H1 (cell line): ENCODE measurements around the gene HLA-C. TPM values are rescaled to one million over a fixed set of nuclear protein-coding genes. Genes with fewer than 3 reads are reported as not detected.

Source experiments
- CTCF ChIA-PET: fragments of 300-600 bp; sonication (Branson Sonifier 250); formaldehyde crosslinking; loops from one replicate; lab custom pipeline; 2021; ENCODE audit not compliant: partially characterized antibody; lab: Charles Lee
- POLR2A ChIA-PET: fragments of 300-600 bp; sonication (Branson Sonifier 250); formaldehyde crosslinking; loops from one replicate; lab custom pipeline; 2021; ENCODE audit warnings: inconsistent platforms; ENCODE audit not compliant: partially characterized antibody; lab: Charles Lee
- DNase-seq, 2 experiments: peaks; one replicate each; pipeline versions ENCODE4 v3.0.0 to v3.0.0-alpha.2; 2010 to 2022; ENCODE audit warnings: low spot score in 2 of 2, low read depth in 1 of 2, mixed read lengths in 1 of 2
- FAIRE-seq: peaks from 2 replicates; lab custom pipeline; 2011; peaks lifted over from hg19 to GRCh38; lab: Jason Lieb, UNC
- H2AFZ ChIP-seq: 2 replicates; pipeline ENCODE4 v1.8.1; 2012; ENCODE audit warnings: low read length, inconsistent platforms
- H2AK5ac ChIP-seq: 2 replicates; pipeline ENCODE4 v1.6.1; 2013; ENCODE audit warnings: low read depth, low read length
- H2BK120ac ChIP-seq: replicated peaks from 2 replicates; pipeline ENCODE3; 2013; ENCODE audit warnings: low read depth, low read length, inconsistent platforms
- H2BK12ac ChIP-seq: 2 replicates; pipeline ENCODE4 v1.6.1; 2013; ENCODE audit warnings: low read depth, low read length
- H2BK15ac ChIP-seq: 2 replicates; pipeline ENCODE4 v1.6.1; 2013; ENCODE audit warnings: low read length
- H2BK20ac ChIP-seq: 2 replicates; pipeline ENCODE4 v1.6.1; 2013; ENCODE audit warnings: low read length
- H2BK5ac ChIP-seq: 2 replicates; pipeline ENCODE4 v1.6.1; 2013; ENCODE audit warnings: low read depth, low read length
- H3K14ac ChIP-seq: 2 replicates; pipeline ENCODE4 v1.6.1; 2013; ENCODE audit warnings: inconsistent platforms; ENCODE audit not compliant: insufficient read length
- H3K18ac ChIP-seq: 2 replicates; pipeline ENCODE4 v1.6.1; 2013; ENCODE audit warnings: low read length; ENCODE audit errors: extremely low read depth
- H3K23ac ChIP-seq: 2 replicates; pipeline ENCODE4 v1.6.1; 2013; ENCODE audit warnings: inconsistent platforms; ENCODE audit not compliant: insufficient read length
- H3K23me2 ChIP-seq: 2 replicates; pipeline ENCODE4 v1.6.1; 2013; ENCODE audit warnings: low read depth, low read length
- H3K27ac ChIP-seq: 2 replicates; pipeline ENCODE4 v1.6.1; 2011; ENCODE audit warnings: low read depth, low read length, inconsistent platforms
- H3K27me3 ChIP-seq, 4 experiments: replicated peaks in 1 of 4; 1 replicate in 1 of 4; 2 replicates in 3 of 4; pipeline versions ENCODE4 v1.6.1 to v1.8.1; 2011 to 2013; ENCODE audit warnings: low read length in 3 of 4, mild to moderate bottlenecking in 3 of 4, inconsistent platforms in 2 of 4, mixed read lengths in 2 of 4, moderate library complexity in 1 of 4; ENCODE audit not compliant: control insufficient read depth in 3 of 4, insufficient read depth in 3 of 4; ENCODE audit errors: extremely low read depth in 1 of 4
- H3K36me3 ChIP-seq, 4 experiments: 2 replicates each; pipeline versions ENCODE4 v1.6.1 to v1.8.1; 2011 to 2013; ENCODE audit warnings: mild to moderate bottlenecking in 4 of 4, low read length in 3 of 4, moderate library complexity in 2 of 4, control low read depth in 1 of 4, inconsistent platforms in 1 of 4; ENCODE audit not compliant: insufficient read depth in 4 of 4, control insufficient read depth in 2 of 4
- H3K4ac ChIP-seq: replicated peaks from 2 replicates; pipeline ENCODE3; 2013; ENCODE audit warnings: low read length, low read depth, mixed read lengths, inconsistent platforms; ENCODE audit not compliant: insufficient read length
- H3K4me1 ChIP-seq, 4 experiments: replicated peaks in 1 of 4; 1 replicate in 1 of 4; 2 replicates in 3 of 4; pipeline versions ENCODE4 v1.6.1 to v1.8.1; 2011 to 2013; ENCODE audit warnings: low read length in 3 of 4, inconsistent platforms in 2 of 4, mixed read lengths in 1 of 4; ENCODE audit not compliant: insufficient read depth in 4 of 4, control insufficient read depth in 3 of 4
- H3K4me2 ChIP-seq, 2 experiments: 2 replicates each; pipeline versions ENCODE4 v1.6.1 to v1.8.1; 2011 to 2013; ENCODE audit warnings: low read depth in 2 of 2, low read length in 2 of 2, control low read depth in 1 of 2, inconsistent platforms in 1 of 2, mild to moderate bottlenecking in 1 of 2; ENCODE audit not compliant: insufficient read depth in 1 of 2
- H3K4me3 ChIP-seq, 4 experiments: fragments of 200-600, 300-600 bp in 1 of 4; sonication (generic), shearing (Covaris generic), sonication (Bioruptor Twin) in 1 of 4; 2 replicates each; pipeline versions ENCODE4 v1.5.1 to v1.8.1; 2011 to 2016; ENCODE audit warnings: low read length in 4 of 4, low read depth in 3 of 4, control low read depth in 2 of 4, inconsistent platforms in 2 of 4, mild to moderate bottlenecking in 2 of 4, mixed read lengths in 1 of 4, moderate library complexity in 1 of 4; ENCODE audit not compliant: insufficient read depth in 2 of 4; ENCODE audit errors: extremely low read depth in 1 of 4
- H3K56ac ChIP-seq: replicated peaks from 2 replicates; pipeline ENCODE3; 2013; ENCODE audit warnings: low read depth, mild to moderate bottlenecking, mixed read lengths, low read length, inconsistent platforms; ENCODE audit not compliant: insufficient read length
- H3K79me1 ChIP-seq: 2 replicates; pipeline ENCODE4 v1.6.1; 2013; ENCODE audit warnings: low read depth, low read length, control low read depth
- H3K79me2 ChIP-seq, 2 experiments: 2 replicates each; pipeline versions ENCODE4 v1.6.1 to v1.8.1; 2012 to 2013; ENCODE audit warnings: low read length in 2 of 2, mild to moderate bottlenecking in 2 of 2, inconsistent platforms in 1 of 2; ENCODE audit not compliant: insufficient read depth in 2 of 2, control insufficient read depth in 1 of 2
- H3K9ac ChIP-seq, 4 experiments: replicated peaks in 1 of 4; 1 replicate in 1 of 4; 2 replicates in 3 of 4; pipeline versions ENCODE4 v1.6.1 to v1.8.1; 2011 to 2013; ENCODE audit warnings: low read depth in 3 of 4, low read length in 3 of 4, control low read depth in 2 of 4, mild to moderate bottlenecking in 2 of 4, moderate library complexity in 2 of 4, inconsistent platforms in 1 of 4; ENCODE audit errors: extremely low read depth in 1 of 4
- H3K9me3 ChIP-seq, 2 experiments: 2 replicates each; pipeline versions ENCODE4 v1.6.1 to v1.8.1; 2012 to 2013; ENCODE audit warnings: mild to moderate bottlenecking in 2 of 2, moderate library complexity in 2 of 2, control low read depth in 1 of 2, inconsistent platforms in 1 of 2, low read depth in 1 of 2, low read length in 1 of 2, mixed read lengths in 1 of 2; ENCODE audit not compliant: insufficient read depth in 2 of 2
- H4K20me1 ChIP-seq, 2 experiments: replicated peaks in 1 of 2; 2 replicates each; pipeline versions ENCODE3 to v1.8.1; 2011 to 2013; ENCODE audit warnings: inconsistent platforms in 2 of 2, low read length in 2 of 2, mild to moderate bottlenecking in 1 of 2; ENCODE audit not compliant: insufficient read depth in 2 of 2, control insufficient read depth in 1 of 2
- H4K5ac ChIP-seq: 2 replicates; pipeline ENCODE4 v1.6.1; 2013; ENCODE audit warnings: low read length, low read depth, mixed read lengths, inconsistent platforms; ENCODE audit not compliant: insufficient read length
- H4K8ac ChIP-seq: 2 replicates; pipeline ENCODE4 v1.8.0; 2013; ENCODE audit warnings: mild to moderate bottlenecking, moderate library complexity, low read length, inconsistent platforms; ENCODE audit not compliant: insufficient read depth; ENCODE audit errors: extremely low read depth
- H4K91ac ChIP-seq: replicated peaks from 2 replicates; pipeline ENCODE3; 2013; ENCODE audit warnings: low read length, mixed read lengths, inconsistent platforms; ENCODE audit not compliant: insufficient read length
- BRCA1 ChIP-seq: IDR thresholded peaks from 2 replicates; pipeline ENCODE4 v1.6.1; 2012; ENCODE audit warnings: low read depth, low read length, improper control_type of control experiment
- CBX8 ChIP-seq: fragments of 300-800, 300-1000 bp; sonication (generic); IDR thresholded peaks from 2 replicates; pipeline ENCODE4 v1.7.1; 2016; ENCODE audit warnings: low read depth, low read length, borderline replicate concordance
- CTBP2 ChIP-seq: IDR thresholded peaks from 2 replicates; pipeline ENCODE4 v1.7.0; 2011; ENCODE audit warnings: borderline replicate concordance, mild to moderate bottlenecking, moderate library complexity, mixed read lengths, low read length; ENCODE audit not compliant: insufficient read depth, insufficient read length
- EP300 ChIP-seq, 2 experiments: IDR thresholded peaks; 1 replicate in 1 of 2; 2 replicates in 1 of 2; pipeline ENCODE4 v1.6.1; 2011 to 2012; ENCODE audit warnings: low read depth in 2 of 2, low read length in 2 of 2, mild to moderate bottlenecking in 2 of 2, borderline replicate concordance in 1 of 2, inconsistent platforms in 1 of 2, moderate library complexity in 1 of 2
- FOSL1 ChIP-seq: IDR thresholded peaks from 2 replicates; pipeline ENCODE4 v1.6.1; 2011; ENCODE audit warnings: mild to moderate bottlenecking, low read depth, low read length, moderate library complexity; ENCODE audit not compliant: insufficient read depth
- NRF1 ChIP-seq: IDR thresholded peaks from 2 replicates; pipeline ENCODE4 v1.6.1; 2011; ENCODE audit warnings: mild to moderate bottlenecking, low read depth, low read length, improper control_type of control experiment
- RAD21 ChIP-seq, 2 experiments: IDR thresholded peaks in 1 of 2; conservative IDR thresholded peaks in 1 of 2; 2 replicates each; pipeline ENCODE4 v1.6.1; 2011; ENCODE audit warnings: low read depth in 2 of 2, low read length in 2 of 2, improper control_type of control experiment in 1 of 2, inconsistent platforms in 1 of 2, mild to moderate bottlenecking in 1 of 2, moderate library complexity in 1 of 2
- SP4 ChIP-seq: IDR thresholded peaks from 2 replicates; pipeline ENCODE4 v1.6.1; 2012; ENCODE audit warnings: low read length, inconsistent platforms
- SRF ChIP-seq: IDR thresholded peaks from 2 replicates; pipeline ENCODE4 v1.6.1; 2011; ENCODE audit warnings: mild to moderate bottlenecking, low read depth, low read length, moderate library complexity
- TAF1 ChIP-seq: IDR thresholded peaks from 2 replicates; pipeline ENCODE4 v1.6.1; 2011; ENCODE audit warnings: mild to moderate bottlenecking, low read depth, low read length
- TAF7 ChIP-seq: optimal IDR thresholded peaks from 2 replicates; pipeline ENCODE3; 2011; ENCODE audit warnings: low read depth, mild to moderate bottlenecking, inconsistent platforms, low read length, moderate library complexity, borderline replicate concordance
- WGBS, 2 experiments: shearing (Covaris generic) in 1 of 2; methylation state at CpG; one replicate each; pipeline versions ENCODE4 v1.1.6 to v1.1.7; 2013 to 2015; ENCODE audit warnings: low lambda C conversion rate in 2 of 2, mixed read lengths in 2 of 2, inconsistent platforms in 1 of 2, low coverage in 1 of 2, missing lambda C conversion rate in 1 of 2; ENCODE audit not compliant: insufficient replicate concordance in 2 of 2, insufficient coverage in 1 of 2, insufficient read length in 1 of 2; ENCODE audit errors: extremely low coverage in 1 of 2, missing lambda C conversion rate in 1 of 2; 5-methylcytosine and 5-hydroxymethylcytosine counted together
- polyA plus RNA-seq, 7 experiments: library from polyadenylated mRNA; depleted of rRNA in 3 of 7; stranded (reverse) in 5 of 7; unstranded in 2 of 7; fragments of >200 nt in 5 of 7; fragments of 200-250 nt in 2 of 7; gene quantifications; 1 replicate in 5 of 7; 2 replicates in 1 of 7; 4 replicates in 1 of 7; pipeline versions ENCODE4 v1.2.1 to v1.2.3, GENCODE V29; 2011 to 2013; ENCODE audit warnings: missing spikeins in 2 of 7, mixed read lengths in 2 of 7
- total RNA-seq: library from RNA; stranded (reverse); fragmentation: NEBNext Ultra II Directional; extraction: Animal tissue kit (Norgen Biotek cat#: 25700); gene quantifications from 2 replicates; pipeline ENCODE4 v1.2.1, GENCODE V29; 2021

HLA-C gene
- total and polyA plus RNA-seq, 2 of the 8 experiments (the other 6 are each of a cell fraction or from before 2014, with no cell fraction given): 245 to 360 TPM

GRCh38 chr6:31317036-31317435, 45.1 kb upstream of the HLA-C start:
- 41% methylated on average over 2 of the region's 2 CpGs; no CpG with 5 or more reads in 1 of the 2 experiments for WGBS, 2 experiments
- no peak for FAIRE-seq

More at GRCh38 chr6:31317036-31317435, 45.1 kb upstream of the HLA-C start:
- no peak overlapping the region for H4K8ac ChIP-seq
- no peak overlapping the region for H4K5ac ChIP-seq
- POLR2A ChIA-PET: no interaction called here
- H3K4me3 ChIP-seq: no peak overlapping the region
- H4K91ac ChIP-seq: no peak overlapping the region
- no peak overlapping the region for H2BK120ac ChIP-seq
- no peak overlapping the region for H3K18ac ChIP-seq
- no peak overlapping the region for H3K14ac ChIP-seq
- H4K20me1 ChIP-seq: no peaks in the 10 kb centered on the region
- H3K23me2 ChIP-seq: no peaks in the 10 kb centered on the region
- no peak overlapping the region for H2AK5ac ChIP-seq
- H3K79me2 ChIP-seq: no peaks in the 10 kb centered on the region
- H2BK15ac ChIP-seq: no peak overlapping the region
- H3K79me1 ChIP-seq: no peaks in the 10 kb centered on the region
- H3K56ac ChIP-seq: no peak overlapping the region
- H2BK5ac ChIP-seq: no peak overlapping the region
- H3K4me2 ChIP-seq: no peak overlapping the region
- H3K36me3 ChIP-seq: no peaks in the 10 kb centered on the region
- H3K27me3 ChIP-seq: no peaks in the 10 kb centered on the region
- no peak for DNase-seq
- H3K23ac ChIP-seq: no peak overlapping the region
- no peaks in the 10 kb centered on the region for H3K4me1 ChIP-seq
- H2BK12ac ChIP-seq: no peak overlapping the region
- H3K9me3 ChIP-seq: no peaks in the 10 kb centered on the region
- H3K27ac ChIP-seq: no peak overlapping the region
- H2AFZ ChIP-seq: no peak overlapping the region
- H2BK20ac ChIP-seq: no peak overlapping the region
- no peak overlapping the region for H3K4ac ChIP-seq
- no peak overlapping the region for H3K9ac ChIP-seq
- TF ChIP-seq BRCA1 (no peak), CTBP2 (no peak), FOSL1 (no peak), CBX8 (no peak), TAF7 (no peak), SRF (no peak), RAD21 (IDR thresholded peaks at IDR 0.05 in 1 of 2, conservative IDR thresholded peaks at IDR 0.05 in 1 of 2; ENCODE audit: low read depth in 2 of 2, low read length in 2 of 2) (no peak), NRF1 (no peak), EP300 (IDR thresholded peaks at IDR 0.05; ENCODE audit: borderline replicate concordance in 1 of 2, low read depth in 2 of 2, low read length in 2 of 2) (no peak), SP4 (no peak), TAF1 (no peak)
- CTCF ChIA-PET: no interaction called here
